ENCODE results near the gene DNAJB6. TPM values are rescaled to one million over a fixed set of nuclear protein-coding genes. Genes with fewer than 3 reads are reported as not detected.

Gene DNAJB6
- total and polyA plus RNA-seq, 2 donors (not counting 3 experiments of a cell fraction or from before 2014, with no cell fraction given): 69.6 to 135 TPM

DNA sequence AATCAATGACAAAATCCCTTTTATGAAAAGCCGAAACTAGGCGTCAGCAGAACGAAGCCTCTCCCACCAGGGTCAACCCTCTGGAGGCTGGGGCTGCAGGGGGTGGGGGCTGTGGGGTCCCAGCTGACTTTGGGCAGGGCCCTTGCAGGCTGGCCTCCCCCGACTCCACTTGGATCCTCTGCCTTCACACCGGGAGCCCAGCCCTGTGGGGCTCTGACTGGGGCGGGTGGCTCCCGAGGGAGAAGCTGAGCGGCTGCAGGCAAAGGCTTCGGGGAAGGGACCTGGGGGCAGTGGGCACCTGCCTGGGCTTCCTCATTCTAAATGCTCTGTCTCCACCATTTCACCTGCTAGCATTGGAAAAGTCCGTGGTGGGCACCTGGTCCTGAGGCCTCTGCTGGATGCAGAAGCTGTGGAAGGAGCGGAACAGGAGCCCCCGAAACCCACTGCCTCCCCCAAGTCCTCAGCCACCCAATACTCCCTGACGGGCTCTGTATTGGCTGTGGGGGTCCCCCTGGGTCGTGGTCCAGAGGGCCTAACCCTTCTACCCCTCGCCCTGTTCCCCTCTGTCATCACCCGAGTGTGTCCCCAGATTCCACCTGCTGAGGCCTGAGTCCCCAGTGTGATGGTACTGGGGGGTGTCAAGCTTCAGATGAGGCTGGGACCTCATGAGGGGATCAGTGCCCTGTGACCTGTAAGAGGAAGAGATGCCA is 108.6 kb downstream of the DNAJB6 start:
- H3K9ac ChIP-seq (replicated peaks; ENCODE audit: extremely low read depth, insufficient read depth, low read length): no peak overlapping the region
- no TSS peak for BruUV-seq (replicated peaks)
- no peak overlapping the region for H3K27ac ChIP-seq (ENCODE audit: insufficient read depth, low read depth, low read length)
- no peak overlapping the region for H2AFZ ChIP-seq (ENCODE audit: low read depth, low read length)
- intact Hi-C loops (cut with micrococcal nuclease): no loop called here
- H3K9me1 ChIP-seq (replicated peaks; ENCODE audit: control insufficient read depth, extremely low read depth, insufficient read depth, low read length): no peaks in the 10 kb centered on the region
- no peaks in the 10 kb centered on the region for H3K36me3 ChIP-seq (ENCODE audit: control insufficient read depth in 2 of 2, extremely low read depth in 1 of 2, insufficient read depth in 2 of 2, low read length in 2 of 2)
- no peaks in the 10 kb centered on the region for H4K20me1 ChIP-seq (replicated peaks; ENCODE audit: control insufficient read depth, extremely low read depth, insufficient read depth, low read length)
- FAIRE-seq: no peak
- H3K4me2 ChIP-seq (ENCODE audit: insufficient read depth, low read length): no peak overlapping the region
- H3K4me3 ChIP-seq (replicated peaks in 1 of 3; ENCODE audit: insufficient read depth in 1 of 3, low read depth in 1 of 3, low read length in 3 of 3): no peak overlapping the region
- H3K4me1 ChIP-seq (ENCODE audit: control insufficient read depth, extremely low read depth, insufficient read depth, low read length): no peaks in the 10 kb centered on the region
- DNase-seq (ENCODE audit: low read depth, low spot score): no peak
- ChIA-PET POLR2A (no interaction called here), CTCF (no interaction called here)
- H3K27me3 ChIP-seq (ENCODE audit: control insufficient read depth in 2 of 2, insufficient read depth in 2 of 2, low read length in 2 of 2): no peaks in the 10 kb centered on the region
- no peaks in the 10 kb centered on the region for H3K79me2 ChIP-seq (ENCODE audit: control insufficient read depth, insufficient read depth, low read length)
- TF ChIP-seq EZH2 (IDR thresholded peaks at IDR 0.05; ENCODE audit: borderline replicate concordance, low read depth, low read length, severe bottlenecking): no peak
- no peak for TF ChIP-seq MYC (IDR thresholded peaks at IDR 0.05; ENCODE audit: low read depth, low read length)
- no peak for TF ChIP-seq POLR2AphosphoS5 (IDR thresholded peaks at IDR 0.05; ENCODE audit: insufficient read depth, low read depth, low read length)
- no peak for TF ChIP-seq GATA2 (IDR thresholded peaks at IDR 0.05; ENCODE audit: insufficient read depth, insufficient read length, low read depth, low read length)
- TF ChIP-seq, protein P1, sequence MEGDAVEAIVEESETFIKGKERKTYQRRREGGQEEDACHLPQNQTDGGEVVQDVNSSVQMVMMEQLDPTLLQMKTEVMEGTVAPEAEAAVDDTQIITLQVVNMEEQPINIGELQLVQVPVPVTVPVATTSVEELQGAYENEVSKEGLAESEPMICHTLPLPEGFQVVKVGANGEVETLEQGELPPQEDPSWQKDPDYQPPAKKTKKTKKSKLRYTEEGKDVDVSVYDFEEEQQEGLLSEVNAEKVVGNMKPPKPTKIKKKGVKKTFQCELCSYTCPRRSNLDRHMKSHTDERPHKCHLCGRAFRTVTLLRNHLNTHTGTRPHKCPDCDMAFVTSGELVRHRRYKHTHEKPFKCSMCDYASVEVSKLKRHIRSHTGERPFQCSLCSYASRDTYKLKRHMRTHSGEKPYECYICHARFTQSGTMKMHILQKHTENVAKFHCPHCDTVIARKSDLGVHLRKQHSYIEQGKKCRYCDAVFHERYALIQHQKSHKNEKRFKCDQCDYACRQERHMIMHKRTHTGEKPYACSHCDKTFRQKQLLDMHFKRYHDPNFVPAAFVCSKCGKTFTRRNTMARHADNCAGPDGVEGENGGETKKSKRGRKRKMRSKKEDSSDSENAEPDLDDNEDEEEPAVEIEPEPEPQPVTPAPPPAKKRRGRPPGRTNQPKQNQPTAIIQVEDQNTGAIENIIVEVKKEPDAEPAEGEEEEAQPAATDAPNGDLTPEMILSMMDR (IDR thresholded peaks at IDR 0.05; ENCODE audit: extremely low read depth in 1 of 2, insufficient read depth in 1 of 2, low read depth in 1 of 2, low read length in 2 of 2): no peak
- TF ChIP-seq FOS (IDR thresholded peaks at IDR 0.05; ENCODE audit: borderline replicate concordance, insufficient read depth, low read length): no peak
- TF ChIP-seq POLR2A (IDR thresholded peaks at IDR 0.05; ENCODE audit: low read depth, low read length): no peak
- TF ChIP-seq, protein P2, sequence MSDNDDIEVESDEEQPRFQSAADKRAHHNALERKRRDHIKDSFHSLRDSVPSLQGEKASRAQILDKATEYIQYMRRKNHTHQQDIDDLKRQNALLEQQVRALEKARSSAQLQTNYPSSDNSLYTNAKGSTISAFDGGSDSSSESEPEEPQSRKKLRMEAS (IDR thresholded peaks at IDR 0.05; ENCODE audit: insufficient read depth, insufficient read length): no peak
- no peak for TF ChIP-seq JUN (IDR thresholded peaks at IDR 0.05; ENCODE audit: borderline replicate concordance, insufficient read depth, insufficient read length, low read depth)
- no peaks in the 10 kb centered on the region for H3K9me3 ChIP-seq (replicated peaks; ENCODE audit: control insufficient read depth, insufficient read depth, low read length)
- dilution Hi-C loops (cut with MboI; ENCODE audit: extremely low pct_ligation_motif_present, low sequenced_read_pairs): no loop called here
